A673 (cell line): ENCODE measurements around the gene CIBAR2. TPM values are rescaled to one million over a fixed set of nuclear protein-coding genes. Genes with fewer than 3 reads are reported as not detected.

Experiments used
- BruUV-seq: library from RNA; stranded (reverse); fragments of 400-500 nt; replicated peaks from 2 replicates; lab custom pipeline; 2021; lab: Mats Ljungman, UMichigan
- CTCF ChIA-PET: fragments of 300-600 bp; sonication (Branson Sonifier 250); formaldehyde crosslinking; loops from one replicate; lab custom pipeline; 2022; ENCODE audit warnings: antibody characterized with exemption; lab: Charles Lee
- POLR2A ChIA-PET: fragments of 300-600 bp; sonication (Branson Sonifier 250); formaldehyde crosslinking; loops from one replicate; lab custom pipeline; 2022; ENCODE audit warnings: antibody characterized with exemption; ENCODE audit not compliant: low non-redundant PET; lab: Charles Lee
- DNase-seq: peaks from one replicate; pipeline ENCODE4 v3.0.0-alpha.2; 2015; ENCODE audit warnings: low spot score
- H3K27ac ChIP-seq: fragments of 200-600 bp; sonication (generic); 2 replicates; pipeline ENCODE4 v1.5.1; 2016; ENCODE audit warnings: mixed run types, low read depth, mild to moderate bottlenecking, mixed read lengths, antibody characterized with exemption, low read length; ENCODE audit not compliant: poor library complexity, severe bottlenecking
- H3K27me3 ChIP-seq: fragments of 200-600 bp; sonication (generic); replicated peaks from 2 replicates; pipeline ENCODE4 v1.6.1; 2017; ENCODE audit warnings: mixed run types, low read depth, mild to moderate bottlenecking, mixed read lengths, antibody characterized with exemption, low read length; ENCODE audit not compliant: insufficient read depth, poor library complexity
- H3K36me3 ChIP-seq: fragments of 200-600 bp; sonication (generic); 2 replicates; pipeline ENCODE4 v1.6.1; 2016; ENCODE audit warnings: mixed run types, mild to moderate bottlenecking, mixed read lengths, antibody characterized with exemption, low read length; ENCODE audit not compliant: insufficient read depth, poor library complexity, severe bottlenecking
- H3K4me1 ChIP-seq: fragments of 200-600 bp; sonication (generic); 2 replicates; pipeline ENCODE4 v1.6.1; 2017; ENCODE audit warnings: mixed run types, mild to moderate bottlenecking, mixed read lengths, antibody characterized with exemption, low read length; ENCODE audit not compliant: insufficient read depth, poor library complexity, severe bottlenecking
- H3K4me3 ChIP-seq: fragments of 200-600 bp; sonication (generic); 2 replicates; pipeline ENCODE4 v1.5.1; 2016; ENCODE audit warnings: low read depth, mixed run types, mild to moderate bottlenecking, mixed read lengths, low read length; ENCODE audit not compliant: poor library complexity, severe bottlenecking
- H3K9me3 ChIP-seq: fragments of 200-600 bp; sonication (generic); 2 replicates; pipeline ENCODE4 v1.6.1; 2016; ENCODE audit warnings: mixed run types, low read depth, mild to moderate bottlenecking, mixed read lengths, antibody characterized with exemption, low read length; ENCODE audit not compliant: poor library complexity, severe bottlenecking
- CTCF ChIP-seq: fragments of 300-800, 200-600 bp; sonication (generic); conservative IDR thresholded peaks from 2 replicates; pipeline ENCODE4 v1.5.1; 2017; ENCODE audit warnings: low read depth, mild to moderate bottlenecking, antibody characterized with exemption, low read length, moderate library complexity, mixed read lengths
- EZH2 ChIP-seq: fragments of 200-600 bp; sonication (generic); IDR thresholded peaks from 2 replicates; pipeline ENCODE4 v1.6.1; 2017; ENCODE audit warnings: borderline replicate concordance, low read depth, mild to moderate bottlenecking, mixed read lengths, antibody characterized with exemption, low read length; ENCODE audit not compliant: poor library complexity, severe bottlenecking
- intact Hi-C: fragments of 100-400 bp; cut with micrococcal nuclease; formaldehyde crosslinking; loops from one replicate; pipeline ENCODE4 v1.10.0; 2022; ENCODE audit not compliant: unreplicated experiment
- total RNA-seq: library from RNA; stranded (reverse); gene quantifications from 2 replicates; pipeline ENCODE4 v1.2.3, GENCODE V29; 2021

The CIBAR2 gene
- total RNA-seq, 1 experiment from 2014 or later = not detected

GRCh38 chr16:85157813-85158742 is 45.8 kb upstream of the CIBAR2 start:
- no peaks in the 10 kb centered on the region for H3K9me3 ChIP-seq
- TF ChIP-seq CTCF = no peak
- no peak for TF ChIP-seq EZH2
- intact Hi-C loops = no loop called here
- ChIA-PET CTCF (interaction anchor here (0.6 kb wide), 1 partner anchor 74 kb away, joined by 5 read pairs; no protein-coding TSS in a partner anchor), POLR2A (no interaction called here)
- no peak overlapping the region for H3K27ac ChIP-seq
- H3K27me3 ChIP-seq = no peaks in the 10 kb centered on the region
- no peak overlapping the region for H3K4me3 ChIP-seq
- H3K4me1 ChIP-seq = peaks cover 23% of the 10 kb centered on the region
- H3K36me3 ChIP-seq = no peaks in the 10 kb centered on the region
- no TSS peak for BruUV-seq
- DNase-seq = peak; percentile 55

GRCh38 chr16:85157372-85157771 is 45.1 kb upstream of the CIBAR2 start:
- POLR2A ChIA-PET = no interaction called here
- BruUV-seq = no TSS peak
- H3K36me3 ChIP-seq = no peaks in the 10 kb centered on the region
- H3K9me3 ChIP-seq = no peaks in the 10 kb centered on the region
- peaks cover 23% of the 10 kb centered on the region for H3K4me1 ChIP-seq
- intact Hi-C loops = no loop called here
- no peaks in the 10 kb centered on the region for H3K27me3 ChIP-seq
- CTCF ChIA-PET = no interaction called here
- TF ChIP-seq CTCF = no peak
- no peak for TF ChIP-seq EZH2
- H3K27ac ChIP-seq = no peak overlapping the region
- no peak overlapping the region for H3K4me3 ChIP-seq
- no peak for DNase-seq

- no peaks in the 10 kb centered on the region for H3K36me3 ChIP-seq
- intact Hi-C loops = no loop called here
- peaks cover 26% of the 10 kb centered on the region for H3K4me1 ChIP-seq
- no peak overlapping the region for H3K27ac ChIP-seq
- H3K27me3 ChIP-seq = no peaks in the 10 kb centered on the region
- no peak for DNase-seq
- BruUV-seq = no TSS peak
- no peaks in the 10 kb centered on the region for H3K9me3 ChIP-seq
- POLR2A ChIA-PET = no interaction called here
- CTCF ChIA-PET = no interaction called here
- TF ChIP-seq EZH2 = no peak
- TF ChIP-seq CTCF = no peak
- no peak overlapping the region for H3K4me3 ChIP-seq
Observed at GRCh38 chr16:85156869-85157268, 44.6 kb upstream of the CIBAR2 start.
